ENCODE results near the gene KBTBD2.

DNA sequence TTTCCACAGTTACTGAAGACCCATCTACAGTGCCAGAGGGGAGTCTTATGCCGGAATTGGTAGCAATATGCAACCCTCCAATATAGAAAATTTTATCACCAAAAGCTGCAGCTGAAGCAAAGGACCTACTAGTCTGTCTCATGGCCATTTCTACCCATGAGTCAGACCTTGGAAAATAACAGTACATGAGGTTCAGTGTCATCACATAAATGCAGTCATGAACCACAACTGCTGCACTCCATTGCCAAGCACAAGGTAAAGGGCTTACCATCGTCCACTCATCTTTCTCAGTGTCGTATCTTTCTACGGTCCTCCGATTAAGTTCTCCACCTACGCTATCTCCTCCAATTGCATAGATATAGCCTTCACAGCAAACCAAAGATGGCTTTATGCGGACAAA lies 21.8 kb downstream of the KBTBD2 start:
- TF ChIP-seq POLR2A (IDR thresholded peaks at IDR 0.05; ENCODE audit: low read depth, low read length) (no peak), POLR2AphosphoS5 (IDR thresholded peaks at IDR 0.05; ENCODE audit: low read depth, low read length) (no peak), TAF1 (IDR thresholded peaks at IDR 0.05; ENCODE audit: borderline replicate concordance, low read depth, low read length) (no peak)
